Left colon (tissue), 2 donors: Measurements from ENCODE around the gene BAZ2B. TPM values are rescaled to one million over a fixed set of nuclear protein-coding genes. Genes with fewer than 3 reads are reported as not detected.
A peak's percentile ranks its signal among the peaks of the same experiment; 100 is the strongest.
"Not testable (repeated sequence)": the region's sequence is repeated elsewhere in the genome, so short reads cannot be mapped to it uniquely, and the experiment has no call there.

ENCODE experiments used
- ATAC-seq: fragments of 200-7000 bp; cut with Tn5 transposase; one replicate; pipeline ENCODE4 v1.9.1; 2020; ENCODE audit warnings: mild to moderate bottlenecking, moderate library complexity
- DNase-seq, 2 donors: peaks; one replicate each; pipeline ENCODE4 v3.0.0-alpha.2; 2020
- intact Hi-C, 2 donors: fragments of 100-400 bp; cut with DNase I in 1 of 2; cut with micrococcal nuclease in 1 of 2; formaldehyde crosslinking; loops; one replicate each; pipeline versions ENCODE4 v1.11.2 to v1.14.0; 2022; cut with DNase I, micrococcal nuclease
- total RNA-seq, 2 donors: library from RNA; stranded (reverse); fragmentation: NEBNext Ultra II Directional; extraction: Animal tissue kit (Norgen Biotek cat#: 25700); gene quantifications; one replicate each; pipeline ENCODE4 v1.2.1, GENCODE V29; 2021
- donor health status: DM: no; HTN: no; CAD: no.
- donor health status: DM: yes; HTN: yes; CAD: no.

The BAZ2B gene
- total RNA-seq, 2 donors from 2014 or later: 53.6 to 64.1 TPM

- intact Hi-C loops: no loop called here
- ATAC-seq: no peak
- DNase-seq: no peak
These were observed 219.5 kb downstream of the BAZ2B start for GRCh38 chr2:159396799-159397198.

- no peak for ATAC-seq
- DNase-seq: no peak
- intact Hi-C loops: no loop called here
These were observed 233.8 kb downstream of the BAZ2B start for GRCh38 chr2:159382447-159383028.

- intact Hi-C loops: no loop called here
- ATAC-seq (peak; percentile 90), DNase-seq (no peak)
These were observed 234.8 kb downstream of the BAZ2B start for GRCh38 chr2:159381574-159381973.

GRCh38 chr2:159380685-159381239, 235.6 kb downstream of the BAZ2B start:
- DNase-seq (no peak), ATAC-seq (peak; percentile 92)
- intact Hi-C loops: no loop called here

- intact Hi-C loops: no loop called here
- no peak for ATAC-seq
- DNase-seq: no peak
These were observed 237.2 kb downstream of the BAZ2B start for GRCh38 chr2:159379181-159379580.

- intact Hi-C loops: no loop called here
- ATAC-seq (no peak), DNase-seq (no peak)
These were observed 241.1 kb downstream of the BAZ2B start for GRCh38 chr2:159375241-159375640.

- no peak for DNase-seq
- intact Hi-C loops: no loop called here
- no peak for ATAC-seq
These were observed 244.8 kb downstream of the BAZ2B start for GRCh38 chr2:159371506-159371905.

GRCh38 chr2:159366538-159366937, 249.8 kb downstream of the BAZ2B start:
- DNase-seq: no peak
- ATAC-seq: no peak
- intact Hi-C loops: no loop called here

- no peak for DNase-seq
- intact Hi-C loops: no loop called here
- no peak for ATAC-seq
These were observed 253.5 kb downstream of the BAZ2B start for GRCh38 chr2:159362816-159363251.

GRCh38 chr2:159362094-159362493, 254.3 kb downstream of the BAZ2B start:
- no peak for DNase-seq
- intact Hi-C loops: no loop called here
- peak; percentile 60 for ATAC-seq

GRCh38 chr2:159361603-159362002, 254.7 kb downstream of the BAZ2B start:
- DNase-seq, ATAC-seq, intact Hi-C loops: not testable (repeated sequence)

- DNase-seq (no peak), ATAC-seq (no peak)
- intact Hi-C loops: no loop called here
These were observed 260.2 kb downstream of the BAZ2B start for GRCh38 chr2:159356053-159356554.

- DNase-seq: no peak
- intact Hi-C loops: no loop called here
- ATAC-seq: no peak
These were observed 264.4 kb downstream of the BAZ2B start for GRCh38 chr2:159351977-159352376.

- DNase-seq (no peak), ATAC-seq (no peak)
- intact Hi-C loops: no loop called here
These were observed 266.6 kb downstream of the BAZ2B start for GRCh38 chr2:159349674-159350299.

- DNase-seq (no peak), ATAC-seq (no peak)
- intact Hi-C loops: no loop called here
These were observed 289.6 kb downstream of the BAZ2B start for GRCh38 chr2:159326569-159327255.

- intact Hi-C loops: no loop called here
- ATAC-seq (no peak), DNase-seq (no peak)
These were observed 293.9 kb downstream of the BAZ2B start for GRCh38 chr2:159322419-159322818.

GRCh38 chr2:159317392-159318088, 298.8 kb downstream of the BAZ2B start:
- ATAC-seq: no peak
- intact Hi-C loops: no loop called here
- no peak for DNase-seq

- intact Hi-C loops: no loop called here
- DNase-seq: no peak
- no peak for ATAC-seq
These were observed 308.4 kb downstream of the BAZ2B start for GRCh38 chr2:159307942-159308341.

- intact Hi-C loops: no loop called here
- DNase-seq (no peak), ATAC-seq (no peak)
These were observed 315.8 kb downstream of the BAZ2B start for GRCh38 chr2:159300586-159300985.
